Mesenchymal stem cell (in vitro differentiated cells and primary cell): ENCODE data around the gene SLC26A4.

Experiments used
- DNase-seq: peaks from one replicate; pipeline ENCODE4 v3.0.0-alpha.2; 2013
- H2AFZ ChIP-seq: one replicate; pipeline ENCODE4 v1.6.1; 2013; ENCODE audit warnings: low read depth, mild to moderate bottlenecking, control low read depth, inconsistent platforms, low read length, moderate library complexity
- H2AK5ac ChIP-seq: 2 replicates; pipeline ENCODE4 v1.6.1; 2013; ENCODE audit warnings: low read length, moderate library complexity, mild to moderate bottlenecking, inconsistent platforms; ENCODE audit not compliant: severe bottlenecking
- H2BK120ac ChIP-seq: one replicate; pipeline ENCODE4 v1.6.1; 2013; ENCODE audit warnings: low read depth, mild to moderate bottlenecking, inconsistent platforms, low read length, moderate library complexity
- H2BK12ac ChIP-seq, 2 experiments: one replicate each; pipeline ENCODE4 v1.6.1; 2013; ENCODE audit warnings: inconsistent platforms in 2 of 2, low read length in 2 of 2, mild to moderate bottlenecking in 2 of 2, moderate library complexity in 2 of 2, control low read depth in 1 of 2
- H2BK15ac ChIP-seq: one replicate; pipeline ENCODE4 v1.6.1; 2013; ENCODE audit warnings: mild to moderate bottlenecking, low read depth, inconsistent platforms; ENCODE audit not compliant: poor library complexity, severe bottlenecking
- H2BK5ac ChIP-seq: 2 replicates; pipeline ENCODE4 v1.6.1; 2013; ENCODE audit warnings: low read depth, mild to moderate bottlenecking, low read length, control low read depth, inconsistent platforms; ENCODE audit not compliant: poor library complexity, severe bottlenecking
- H3K14ac ChIP-seq, 2 experiments: one replicate each; pipeline ENCODE4 v1.6.1; 2013; ENCODE audit warnings: inconsistent platforms in 2 of 2, low read length in 2 of 2, control low read depth in 1 of 2, mild to moderate bottlenecking in 1 of 2, moderate library complexity in 1 of 2
- H3K18ac ChIP-seq, 2 experiments: one replicate each; pipeline ENCODE4 v1.6.1; 2013; ENCODE audit warnings: inconsistent platforms in 2 of 2, low read length in 2 of 2, control low read depth in 1 of 2, low read depth in 1 of 2, mild to moderate bottlenecking in 1 of 2
- H3K23ac ChIP-seq, 2 experiments: one replicate each; pipeline ENCODE4 v1.6.1; 2013; ENCODE audit warnings: inconsistent platforms in 2 of 2, low read length in 2 of 2, mild to moderate bottlenecking in 2 of 2, moderate library complexity in 2 of 2, control low read depth in 1 of 2
- H3K27ac ChIP-seq: 2 replicates; pipeline ENCODE4 v1.5.1; 2013; ENCODE audit warnings: mild to moderate bottlenecking, moderate library complexity, low read length, control low read depth, inconsistent platforms; ENCODE audit not compliant: poor library complexity, severe bottlenecking
- H3K27me3 ChIP-seq, 2 experiments: 2 replicates each; pipeline versions ENCODE4 v1.6.1 to v1.7.0; 2013; ENCODE audit warnings: low read length in 2 of 2, mild to moderate bottlenecking in 2 of 2, moderate library complexity in 2 of 2, control low read depth in 1 of 2, inconsistent platforms in 1 of 2; ENCODE audit not compliant: control insufficient read depth in 1 of 2, insufficient read depth in 1 of 2
- H3K36me3 ChIP-seq, 2 experiments: 2 replicates each; pipeline versions ENCODE4 v1.6.1 to v1.7.0; 2013; ENCODE audit warnings: low read length in 2 of 2, control low read depth in 1 of 2, inconsistent platforms in 1 of 2, low read depth in 1 of 2, mild to moderate bottlenecking in 1 of 2; ENCODE audit not compliant: insufficient read depth in 2 of 2, control insufficient read depth in 1 of 2
- H3K4ac ChIP-seq, 2 experiments: one replicate each; pipeline ENCODE4 v1.6.1; 2013; ENCODE audit warnings: inconsistent platforms in 2 of 2, low read length in 2 of 2, mild to moderate bottlenecking in 2 of 2, moderate library complexity in 2 of 2, control low read depth in 1 of 2, low read depth in 1 of 2
- H3K4me1 ChIP-seq: 2 replicates; pipeline ENCODE4 v1.6.1; 2013; ENCODE audit warnings: low read depth, low read length, control low read depth; ENCODE audit not compliant: control insufficient read depth, insufficient read depth
- H3K4me2 ChIP-seq: 2 replicates; pipeline ENCODE4 v1.6.1; 2013; ENCODE audit warnings: low read length, mild to moderate bottlenecking, inconsistent platforms; ENCODE audit not compliant: poor library complexity, severe bottlenecking
- H3K4me3 ChIP-seq, 2 experiments: 2 replicates each; pipeline versions ENCODE4 v1.5.1 to v1.7.0; 2013; ENCODE audit warnings: low read length in 2 of 2, mild to moderate bottlenecking in 2 of 2, control low read depth in 1 of 2, low read depth in 1 of 2; ENCODE audit not compliant: insufficient read depth in 1 of 2
- H3K79me1 ChIP-seq: replicated peaks from 2 replicates; pipeline ENCODE4 v1.6.1; 2013; ENCODE audit warnings: mild to moderate bottlenecking, control low read depth, low read length, inconsistent platforms; ENCODE audit not compliant: poor library complexity, severe bottlenecking
- H3K9ac ChIP-seq: 2 replicates; pipeline ENCODE4 v1.7.0; 2013; ENCODE audit warnings: mild to moderate bottlenecking, low read length, moderate library complexity
- H3K9me3 ChIP-seq: 2 replicates; pipeline ENCODE4 v1.7.0; 2013; ENCODE audit warnings: mild to moderate bottlenecking, low read length; ENCODE audit not compliant: control insufficient read depth
- H4K8ac ChIP-seq: one replicate; pipeline ENCODE4 v1.6.1; 2013; ENCODE audit warnings: inconsistent platforms, mild to moderate bottlenecking, low read length, moderate library complexity
- H4K91ac ChIP-seq: one replicate; pipeline ENCODE4 v1.6.1; 2013; ENCODE audit warnings: mild to moderate bottlenecking, low read length, inconsistent platforms
- WGBS: methylation state at CpG from one replicate; pipeline ENCODE4 v1.1.7; 2013; ENCODE audit warnings: mixed read lengths; 5-methylcytosine and 5-hydroxymethylcytosine counted together

SLC26A4 gene

GRCh38 chr7:107691716-107692115, 31.1 kb downstream of the SLC26A4 start:
- Histone ChIP-seq H3K4me1 (no peaks in the 10 kb centered on the region), H2BK15ac (no peak overlapping the region), H3K9me3 (no peaks in the 10 kb centered on the region), H4K91ac (no peak overlapping the region), H3K4ac (no peak overlapping the region), H2BK12ac (no peak overlapping the region), H3K36me3 (no peaks in the 10 kb centered on the region), H3K27me3 (peaks cover 0 to 18% of the 10 kb centered on the region in 2 experiments), H2AFZ (no peak overlapping the region), H3K27ac (no peak overlapping the region), H3K18ac (no peak overlapping the region), H2BK120ac (no peak overlapping the region), H3K4me3 (no peak overlapping the region), H4K8ac (no peak overlapping the region), H2AK5ac (no peak overlapping the region), H3K79me1 (no peaks in the 10 kb centered on the region), H3K23ac (no peak overlapping the region), H2BK5ac (no peak overlapping the region), H3K9ac (no peak overlapping the region), H3K14ac (no peak overlapping the region), H3K4me2 (no peak overlapping the region)
- DNase-seq: no peak
- 96% methylated on average over 3 of the region's 3 CpGs for WGBS

- no peaks in the 10 kb centered on the region for H3K4me1 ChIP-seq
- H4K8ac ChIP-seq: no peak overlapping the region
- H3K23ac ChIP-seq: no peak overlapping the region
- H2BK120ac ChIP-seq: no peak overlapping the region
- 100% methylated on average over 1 of the region's 1 CpG for WGBS
- no peaks in the 10 kb centered on the region for H3K36me3 ChIP-seq
- no peak overlapping the region for H2BK12ac ChIP-seq
- H3K79me1 ChIP-seq: no peaks in the 10 kb centered on the region
- H3K4me2 ChIP-seq: no peak overlapping the region
- no peak overlapping the region for H4K91ac ChIP-seq
- no peaks in the 10 kb centered on the region for H3K9me3 ChIP-seq
- H2AFZ ChIP-seq: no peak overlapping the region
- no peak overlapping the region for H2BK15ac ChIP-seq
- H3K27ac ChIP-seq: no peak overlapping the region
- H3K18ac ChIP-seq: no peak overlapping the region
- no peak overlapping the region for H3K9ac ChIP-seq
- no peak overlapping the region for H3K14ac ChIP-seq
- no peak overlapping the region for H2BK5ac ChIP-seq
- DNase-seq: no peak
- peaks cover 0 to 18% of the 10 kb centered on the region in 2 experiments for H3K27me3 ChIP-seq
- no peak overlapping the region for H3K4ac ChIP-seq
- no peak overlapping the region for H2AK5ac ChIP-seq
- no peak overlapping the region for H3K4me3 ChIP-seq
Measured at GRCh38 chr7:107692501-107692900, 31.9 kb downstream of the SLC26A4 start.

- no peak overlapping the region for H3K14ac ChIP-seq
- H2BK5ac ChIP-seq: no peak overlapping the region
- no peak overlapping the region for H2BK12ac ChIP-seq
- H3K4me3 ChIP-seq: no peak overlapping the region
- no peak overlapping the region for H3K18ac ChIP-seq
- no peaks in the 10 kb centered on the region for H3K36me3 ChIP-seq
- H3K27ac ChIP-seq: no peak overlapping the region
- H3K4ac ChIP-seq: no peak overlapping the region
- no peaks in the 10 kb centered on the region for H3K79me1 ChIP-seq
- H2BK120ac ChIP-seq: no peak overlapping the region
- no peak overlapping the region for H3K4me2 ChIP-seq
- no peak overlapping the region for H2BK15ac ChIP-seq
- H3K4me1 ChIP-seq: no peaks in the 10 kb centered on the region
- no peak overlapping the region for H4K91ac ChIP-seq
- H3K27me3 ChIP-seq: peaks cover 0 to 18% of the 10 kb centered on the region in 2 experiments
- H3K9me3 ChIP-seq: no peaks in the 10 kb centered on the region
- no peak overlapping the region for H2AK5ac ChIP-seq
- no peak for DNase-seq
- 65% methylated on average over 4 of the region's 4 CpGs for WGBS
- H2AFZ ChIP-seq: no peak overlapping the region
- H3K9ac ChIP-seq: no peak overlapping the region
- H4K8ac ChIP-seq: no peak overlapping the region
- H3K23ac ChIP-seq: no peak overlapping the region
Measured at GRCh38 chr7:107693396-107693795, 32.8 kb downstream of the SLC26A4 start.

- no peak overlapping the region for H2AK5ac ChIP-seq
- H2BK15ac ChIP-seq: no peak overlapping the region
- H3K27ac ChIP-seq: no peak overlapping the region
- no peak overlapping the region for H3K23ac ChIP-seq
- no peaks in the 10 kb centered on the region for H3K79me1 ChIP-seq
- H3K18ac ChIP-seq: no peak overlapping the region
- no peak overlapping the region for H2AFZ ChIP-seq
- H3K36me3 ChIP-seq: no peaks in the 10 kb centered on the region
- H2BK12ac ChIP-seq: no peak overlapping the region
- no peaks in the 10 kb centered on the region for H3K9me3 ChIP-seq
- no peaks in the 10 kb centered on the region for H3K4me1 ChIP-seq
- no peak overlapping the region for H3K4me2 ChIP-seq
- H3K4me3 ChIP-seq: no peak overlapping the region
- no peak overlapping the region for H2BK5ac ChIP-seq
- no peak overlapping the region for H4K91ac ChIP-seq
- H3K9ac ChIP-seq: no peak overlapping the region
- H2BK120ac ChIP-seq: no peak overlapping the region
- no peak overlapping the region for H3K14ac ChIP-seq
- H3K27me3 ChIP-seq: peaks cover 0 to 18% of the 10 kb centered on the region in 2 experiments
- no peak for DNase-seq
- WGBS: 84% methylated on average over 4 of the region's 5 CpGs
- no peak overlapping the region for H4K8ac ChIP-seq
- no peak overlapping the region for H3K4ac ChIP-seq
Measured at GRCh38 chr7:107694386-107694785, 33.8 kb downstream of the SLC26A4 start.
